ENCODE results near the gene ARHGAP12. TPM values are rescaled to one million over a fixed set of nuclear protein-coding genes. Genes with fewer than 3 reads are reported as not detected.
"Not testable (repeated sequence)": the region's sequence is repeated elsewhere in the genome, so short reads cannot be mapped to it uniquely, and the experiment has no call there.

Gene ARHGAP12
- total RNA-seq, 1 donor from 2014 or later, result 26.0 TPM

GRCh38 chr10:31773749-31774298 is 154.8 kb downstream of the ARHGAP12 start:
- DNase-seq (ENCODE audit: low read depth in 2 of 2), result no peak

- no peak for DNase-seq (ENCODE audit: low read depth in 2 of 2)
Observed at GRCh38 chr10:31771331-31771831, 157.2 kb downstream of the ARHGAP12 start.

GRCh38 chr10:31770307-31770902 is 158.2 kb downstream of the ARHGAP12 start:
- DNase-seq (ENCODE audit: low read depth in 2 of 2), result peak; percentile 71 to 81

GRCh38 chr10:31769564-31769963 is 159.1 kb downstream of the ARHGAP12 start:
- DNase-seq (ENCODE audit: low read depth in 2 of 2), result no peak

GRCh38 chr10:31768935-31769334 is 159.7 kb downstream of the ARHGAP12 start:
- not testable (repeated sequence) for DNase-seq (ENCODE audit: low read depth in 2 of 2)

- DNase-seq (ENCODE audit: low read depth in 2 of 2), result peak in 1 of 2 donors; percentile 43
Observed at GRCh38 chr10:31768467-31768866, 160.2 kb downstream of the ARHGAP12 start.

GRCh38 chr10:31765541-31765940 is 163.1 kb downstream of the ARHGAP12 start:
- DNase-seq (ENCODE audit: low read depth in 2 of 2), result no peak

- no peak for DNase-seq (ENCODE audit: low read depth in 2 of 2)
Observed at GRCh38 chr10:31762316-31762715, 166.3 kb downstream of the ARHGAP12 start.

- no peak for DNase-seq (ENCODE audit: low read depth in 2 of 2)
Observed at GRCh38 chr10:31761156-31761555, 167.5 kb downstream of the ARHGAP12 start.

- DNase-seq (ENCODE audit: low read depth in 2 of 2), result no peak
Observed at GRCh38 chr10:31760674-31761081, 168.0 kb downstream of the ARHGAP12 start.

- peak; percentile 97 to 98 for DNase-seq (ENCODE audit: low read depth in 2 of 2)
Observed at GRCh38 chr10:31759799-31760626, 168.6 kb downstream of the ARHGAP12 start.

- DNase-seq (ENCODE audit: low read depth in 2 of 2), result peak; percentile 68 to 76
Observed at GRCh38 chr10:31759124-31759798, 169.4 kb downstream of the ARHGAP12 start.

GRCh38 chr10:31758495-31758894 is 170.1 kb downstream of the ARHGAP12 start:
- DNase-seq (ENCODE audit: low read depth in 2 of 2), result no peak

- no peak for DNase-seq (ENCODE audit: low read depth in 2 of 2)
Observed at GRCh38 chr10:31757831-31758230, 170.8 kb downstream of the ARHGAP12 start.

- no peak for DNase-seq (ENCODE audit: low read depth in 2 of 2)
Observed at GRCh38 chr10:31757386-31757791, 171.2 kb downstream of the ARHGAP12 start.

GRCh38 chr10:31756729-31757110 is 171.9 kb downstream of the ARHGAP12 start:
- DNase-seq (ENCODE audit: low read depth in 2 of 2), result no peak

- no peak for DNase-seq (ENCODE audit: low read depth in 2 of 2)
Observed at GRCh38 chr10:31756101-31756728, 172.4 kb downstream of the ARHGAP12 start.
